Liver (tissue), 3 donors: ENCODE data around the gene TTI1.

Source experiments
- CTCF ChIP-seq: fragments of 150-350 bp; IDR thresholded peaks from 2 replicates; pipeline ENCODE4 v1.5.1; 2017; ENCODE audit warnings: improper control_type of control experiment, low read depth, low read length; ENCODE audit not compliant: missing input control
- GABPA ChIP-seq, 2 donors: IDR thresholded peaks in 1 of 2; conservative IDR thresholded peaks in 1 of 2; 2 replicates each; pipeline ENCODE4 v1.6.1; 2016; ENCODE audit warnings: antibody characterized with exemption in 2 of 2, mild to moderate bottlenecking in 1 of 2, moderate library complexity in 1 of 2
- RAD21 ChIP-seq, 2 donors: IDR thresholded peaks; 2 replicates each; pipeline ENCODE4 v1.6.1; 2016; ENCODE audit warnings: antibody characterized with exemption in 2 of 2, mild to moderate bottlenecking in 2 of 2
- REST ChIP-seq: IDR thresholded peaks from 2 replicates; pipeline ENCODE4 v1.6.1; 2016; ENCODE audit warnings: antibody characterized with exemption, mild to moderate bottlenecking
- TAF1 ChIP-seq: conservative IDR thresholded peaks from 2 replicates; pipeline ENCODE4 v1.6.1; 2016; ENCODE audit warnings: antibody characterized with exemption, mild to moderate bottlenecking
- YY1 ChIP-seq: IDR thresholded peaks from 2 replicates; pipeline ENCODE4 v1.6.1; 2016; ENCODE audit warnings: antibody characterized with exemption, mild to moderate bottlenecking
- TF ChIP-seq, protein P1 (sequence below): IDR thresholded peaks from 2 replicates; pipeline ENCODE4 v1.6.1; 2016; ENCODE audit warnings: antibody characterized with exemption
- donor health status: healthy.
- donor health status: healthy.

- TF ChIP-seq RAD21 (IDR thresholded peaks at IDR 0.05) (no peak), CTCF (no peak), TAF1 (no peak), GABPA (IDR thresholded peaks at IDR 0.05 in 1 of 2, conservative IDR thresholded peaks at IDR 0.05 in 1 of 2) (no peak), REST (no peak), YY1 (no peak)
- TF ChIP-seq, protein P1, sequence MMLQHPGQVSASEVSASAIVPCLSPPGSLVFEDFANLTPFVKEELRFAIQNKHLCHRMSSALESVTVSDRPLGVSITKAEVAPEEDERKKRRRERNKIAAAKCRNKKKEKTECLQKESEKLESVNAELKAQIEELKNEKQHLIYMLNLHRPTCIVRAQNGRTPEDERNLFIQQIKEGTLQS: no peak
Observed at GRCh38 chr20:37995856-37996605, 37.2 kb downstream of the TTI1 start.
